ENCODE measurements around the gene ANKIB1. TPM values are rescaled to one million over a fixed set of nuclear protein-coding genes. Genes with fewer than 3 reads are reported as not detected.

Gene ANKIB1
- polyA plus RNA-seq, 1 of the 3 experiments (the other 2 are of a cell fraction) = 24.6 TPM

GRCh38 chr7:92397542-92397941, 151.8 kb downstream of the ANKIB1 start:
- CTCF ChIA-PET = no interaction called here
- Histone ChIP-seq H3K27ac (ENCODE audit: low read depth in 2 of 2, low read length in 1 of 2) (no peak overlapping the region), H3K4me1 (ENCODE audit: control insufficient read depth in 1 of 2, insufficient read depth in 2 of 2, low read depth in 1 of 2, low read length in 1 of 2) (no peaks in the 10 kb centered on the region), H3K27me3 (ENCODE audit: insufficient read depth) (no peaks in the 10 kb centered on the region), H4K20me1 (ENCODE audit: insufficient read depth) (no peaks in the 10 kb centered on the region), H3K79me2 (ENCODE audit: insufficient read depth) (no peaks in the 10 kb centered on the region), H3K4me2 (no peak overlapping the region), H3K9me3 (no peaks in the 10 kb centered on the region), H3F3A (replicated peaks; ENCODE audit: insufficient read depth) (peaks cover 5% of the 10 kb centered on the region), H3K4me3 (ENCODE audit: low read depth in 2 of 2, low read length in 1 of 2) (no peak overlapping the region), H3K36me3 (replicated peaks in 1 of 2; ENCODE audit: control insufficient read depth in 1 of 2, insufficient read depth in 2 of 2, low read length in 1 of 2) (peaks cover 74 to 83% of the 10 kb centered on the region in 2 experiments), H3K9me2 (no peaks in the 10 kb centered on the region), H3K9ac (no peak overlapping the region), H2AFZ (ENCODE audit: low read depth) (no peak overlapping the region)
- POLR2A ChIA-PET = no interaction called here
- no peak for DNase-seq
- 93% methylated on average over 6 of the region's 6 CpGs for WGBS (ENCODE audit: low lambda C conversion rate)
- TF ChIP-seq POLR2AphosphoS5 (IDR thresholded peaks at IDR 0.05; ENCODE audit: low read depth, low read length) (no peak), REST (IDR thresholded peaks at IDR 0.05; ENCODE audit: low read depth, low read length) (no peak), ELF1 (IDR thresholded peaks at IDR 0.05) (no peak), RFX5 (IDR thresholded peaks at IDR 0.05; ENCODE audit: low read length) (no peak), NRF1 (IDR thresholded peaks at IDR 0.05; ENCODE audit: low read depth, low read length) (no peak), YY1 (IDR thresholded peaks at IDR 0.05; ENCODE audit: low read depth) (no peak), MAX (IDR thresholded peaks at IDR 0.05; ENCODE audit: low read depth) (no peak), GABPA (IDR thresholded peaks at IDR 0.05; ENCODE audit: low read depth) (no peak), USF2 (IDR thresholded peaks at IDR 0.05; ENCODE audit: borderline replicate concordance, low read depth, low read length) (no peak), IRF3 (IDR thresholded peaks at IDR 0.05; ENCODE audit: low read depth, low read length) (no peak), JUND (IDR thresholded peaks at IDR 0.05) (no peak), USF1 (IDR thresholded peaks at IDR 0.05; ENCODE audit: borderline replicate concordance, low read depth) (no peak), EZH2phosphoT487 (IDR thresholded peaks at IDR 0.05; ENCODE audit: borderline replicate concordance, low read depth) (no peak), FOSL2 (IDR thresholded peaks at IDR 0.05; ENCODE audit: borderline replicate concordance, low read depth) (no peak)
